GM11168 (cell line): ENCODE results near the gene OR2V1.
"Not testable (repeated sequence)": the region's sequence is repeated elsewhere in the genome, so short reads cannot be mapped to it uniquely, and the experiment has no call there.

Experiments used
- in situ Hi-C: fragments of 300-500 bp; cut with MboI; formaldehyde crosslinking; loops from one replicate; pipeline ENCODE4 v1.12.0; 2022; ENCODE audit warnings: low sequenced_read_pairs; ENCODE audit not compliant: unreplicated experiment

Gene OR2V1, protein sequence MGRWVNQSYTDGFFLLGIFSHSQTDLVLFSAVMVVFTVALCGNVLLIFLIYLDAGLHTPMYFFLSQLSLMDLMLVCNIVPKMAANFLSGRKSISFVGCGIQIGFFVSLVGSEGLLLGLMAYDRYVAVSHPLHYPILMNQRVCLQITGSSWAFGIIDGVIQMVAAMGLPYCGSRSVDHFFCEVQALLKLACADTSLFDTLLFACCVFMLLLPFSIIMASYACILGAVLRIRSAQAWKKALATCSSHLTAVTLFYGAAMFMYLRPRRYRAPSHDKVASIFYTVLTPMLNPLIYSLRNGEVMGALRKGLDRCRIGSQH

DNA sequence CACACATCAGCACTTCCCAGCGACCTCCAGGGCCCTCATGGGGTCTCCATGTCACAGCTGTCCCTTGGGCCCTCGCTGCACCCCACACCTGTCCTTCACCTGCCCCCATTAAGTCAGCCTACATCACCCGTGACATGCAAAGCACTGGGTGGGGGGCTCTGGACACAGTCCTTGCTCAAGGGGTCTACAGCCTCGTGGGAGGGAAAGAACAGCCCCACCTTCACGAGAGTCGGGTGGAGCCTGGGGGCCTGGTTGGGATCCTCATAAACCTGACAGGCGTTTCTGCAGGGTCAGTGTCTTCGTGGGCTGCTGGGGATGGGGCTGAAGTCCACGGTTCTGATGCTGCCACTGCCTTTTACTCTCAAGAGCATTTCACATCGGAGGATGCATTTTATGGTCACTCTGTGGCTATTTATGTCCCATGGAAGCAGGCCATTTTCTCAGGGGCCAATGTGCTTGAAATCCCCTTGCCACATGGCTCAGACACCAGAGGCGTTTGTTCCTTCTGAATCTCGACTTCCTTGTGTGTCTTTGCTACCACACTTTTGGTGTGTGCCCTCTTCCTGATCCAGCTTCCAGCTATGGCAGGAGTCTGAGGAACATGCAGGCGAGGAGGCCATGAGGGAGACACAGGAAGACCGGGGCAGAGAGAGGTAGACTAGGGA, at the start of gene OR2V1:
Gene OR2V1, minus strand, starts transcription at position 338 of the 665 bp plus-strand sequence. CDS start 5,865 bp downstream, outside the sequence.
- in situ Hi-C loops = no loop called here

DNA sequence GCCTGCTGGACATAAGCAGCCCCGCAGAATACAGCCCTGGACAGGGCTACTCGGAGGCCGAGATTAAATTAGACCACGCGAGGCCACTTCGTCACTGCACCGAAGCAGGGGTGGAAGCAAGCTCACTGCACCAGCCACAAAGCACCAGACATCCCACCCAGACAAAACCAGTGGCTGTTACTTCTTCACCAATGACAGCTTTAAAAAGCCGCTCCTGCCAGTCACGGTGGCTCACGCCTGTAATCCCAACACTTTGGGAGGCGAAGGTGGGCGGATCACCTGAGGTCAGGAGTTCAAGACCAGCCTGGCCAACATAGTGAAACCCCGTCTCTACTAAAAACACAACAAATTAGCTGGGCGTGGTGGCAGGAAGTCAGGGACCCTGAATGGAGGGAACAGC, 46.6 kb upstream of the OR2V1 start:
- in situ Hi-C loops = not testable (repeated sequence)

DNA sequence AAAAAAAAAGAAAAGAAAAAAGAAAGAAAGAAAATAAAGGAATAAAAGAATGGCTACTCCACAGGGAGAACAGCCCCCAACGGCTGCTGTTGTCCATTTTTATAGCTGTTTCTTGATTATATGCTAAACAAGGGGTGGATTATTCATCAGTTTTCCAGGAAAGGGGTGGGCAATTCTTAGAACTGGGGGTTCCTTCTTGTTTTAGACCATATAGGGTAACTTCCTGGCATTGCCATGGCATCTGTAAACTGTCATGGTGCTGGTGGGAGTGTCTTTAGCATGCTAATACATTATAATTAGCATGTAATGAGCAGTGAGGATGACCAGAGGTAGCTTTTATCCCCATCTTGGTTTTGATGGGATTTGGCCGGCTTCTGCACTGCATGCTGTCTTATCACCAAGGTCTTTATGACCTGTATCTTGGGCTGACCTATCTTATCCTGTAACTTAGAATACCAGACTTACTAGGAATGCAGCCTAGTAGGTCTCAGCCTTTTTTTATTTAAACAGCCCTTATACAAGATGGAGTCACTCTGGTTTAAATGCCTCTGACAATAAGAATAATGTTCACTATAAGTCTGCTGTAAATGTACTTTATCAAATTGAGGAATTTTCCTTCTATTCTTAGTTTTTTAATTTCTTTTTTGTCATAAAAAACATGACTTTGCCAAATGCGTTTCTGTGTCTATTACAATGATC, 45.4 kb upstream of the OR2V1 start:
- in situ Hi-C loops = no loop called here

DNA sequence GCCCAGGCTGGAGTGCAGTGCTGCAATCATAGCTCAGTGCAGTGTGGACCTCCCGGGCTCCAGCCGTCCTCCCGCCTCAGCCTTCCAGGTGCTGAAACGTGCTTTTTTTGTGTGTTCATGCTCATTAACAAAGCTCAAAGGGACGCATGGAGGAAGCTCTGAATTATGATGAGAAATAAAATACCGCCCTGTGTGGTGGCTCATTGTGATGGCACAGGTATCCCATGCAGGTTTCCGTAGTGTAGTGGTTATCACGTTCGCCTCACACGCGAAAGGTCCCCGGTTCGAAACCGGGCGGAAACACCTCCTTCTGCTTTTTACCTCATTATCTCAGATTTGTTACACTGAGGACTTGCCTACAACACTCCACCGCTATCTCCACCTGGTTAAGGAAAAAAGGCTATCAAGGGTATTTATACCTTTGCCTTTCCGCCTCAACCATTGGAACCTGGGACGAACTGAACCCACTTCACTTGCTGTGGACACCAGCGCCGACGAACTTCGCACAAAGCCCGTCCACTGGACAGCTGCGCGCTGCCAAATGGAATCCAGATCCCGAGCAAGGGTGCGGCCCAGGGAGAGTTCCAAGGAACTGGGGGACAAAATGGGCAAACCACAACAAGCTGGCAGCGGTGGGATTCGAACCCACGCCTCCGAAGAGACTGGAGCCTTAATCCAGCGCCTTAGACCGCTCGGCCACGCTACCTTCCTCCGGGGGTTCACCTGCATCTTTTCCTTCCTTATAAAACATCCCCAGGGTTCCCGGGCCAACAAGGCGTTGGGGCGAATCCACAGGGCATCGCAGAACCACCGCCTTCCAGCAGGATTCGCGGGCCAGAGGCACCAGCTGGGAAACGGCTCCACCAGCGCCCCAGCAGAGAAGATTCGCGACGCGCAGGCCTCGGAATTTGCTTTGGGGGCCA, 42.7 kb upstream of the OR2V1 start:
- in situ Hi-C loops = loop anchor here (5.0 kb wide), 1 partner anchor 49 kb away; the partner anchor contains the start of gene TRIM41

DNA sequence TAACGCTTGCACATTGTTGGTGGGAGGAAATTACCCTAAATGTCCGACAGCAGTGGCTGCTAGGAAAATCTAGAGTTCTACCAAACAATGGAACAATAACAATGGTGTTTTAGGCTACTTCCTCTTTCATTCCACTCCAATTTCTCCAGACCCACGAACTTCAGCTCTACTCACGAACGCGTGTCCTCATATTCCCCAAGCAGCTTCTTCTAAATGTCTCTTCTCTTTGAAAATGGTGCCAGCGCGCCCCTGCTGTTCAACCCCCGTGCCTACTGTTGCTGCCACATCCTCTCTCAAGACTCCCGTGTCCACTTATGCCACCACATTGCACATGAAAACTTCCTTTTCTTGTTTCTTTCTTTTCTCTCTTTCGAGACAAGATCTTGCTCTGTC, 42.1 kb upstream of the OR2V1 start:
- in situ Hi-C loops = loop anchor here (5.0 kb wide), 1 partner anchor 49 kb away; the partner anchor contains the start of gene TRIM41

DNA sequence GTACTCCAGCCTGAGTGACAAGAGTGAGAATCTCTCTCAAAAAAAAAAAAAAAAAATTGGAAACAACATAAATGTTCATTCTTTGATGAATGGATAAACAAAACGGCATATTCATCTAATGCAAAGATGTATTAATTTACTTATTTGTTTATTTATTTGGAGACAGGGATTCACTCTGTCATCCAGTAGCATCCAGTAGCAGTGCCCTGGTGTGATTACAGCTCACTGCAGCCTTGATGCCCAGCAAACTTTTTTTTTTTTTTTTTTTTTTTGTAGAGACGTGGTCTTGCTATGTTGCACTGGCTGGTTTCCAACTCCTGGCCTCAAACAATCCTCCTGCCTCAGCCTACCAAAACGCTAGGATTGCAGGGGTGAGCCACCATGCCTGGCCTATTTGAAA, 40.8 kb upstream of the OR2V1 start:
- in situ Hi-C loops = loop anchor here (5.0 kb wide), 1 partner anchor 51 kb away; the partner anchor contains the start of gene TRIM41

GRCh38 chr5:181170996-181171395, 40.0 kb upstream of the OR2V1 start:
- in situ Hi-C loops = loop anchor here (5.0 kb wide), 1 partner anchor 51 kb away; the partner anchor contains the start of gene TRIM41

DNA sequence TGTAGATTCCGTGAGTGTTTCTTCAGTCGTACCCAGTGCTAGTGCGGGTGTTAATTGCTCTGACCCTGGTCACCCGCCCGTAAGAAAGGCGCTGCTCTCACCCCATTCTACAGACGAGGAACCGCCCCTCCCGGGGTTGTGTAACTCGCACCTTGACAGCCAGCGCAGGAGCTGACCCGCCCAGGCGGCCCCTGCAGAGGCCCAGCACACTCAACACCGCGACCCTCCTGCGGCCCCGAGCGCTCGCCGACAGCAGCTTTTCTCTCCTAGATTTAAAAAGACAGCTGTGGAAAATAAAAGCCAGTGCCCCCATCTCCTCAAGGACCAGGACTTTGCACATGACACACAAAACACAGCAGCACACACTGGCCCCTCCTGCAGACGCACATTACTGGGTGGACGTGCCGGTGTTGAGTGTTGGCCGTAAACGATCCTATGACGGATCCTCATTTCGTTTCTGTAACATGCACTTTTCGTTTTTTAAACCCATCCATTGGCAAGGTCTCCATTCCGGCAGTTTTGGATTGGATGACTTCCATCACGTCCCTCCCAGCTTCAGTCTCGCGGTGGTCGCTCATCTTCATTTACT, 39.4 kb upstream of the OR2V1 start:
- in situ Hi-C loops = loop anchor here (5.0 kb wide), 1 partner anchor 52 kb away; the partner anchor contains the start of gene TRIM41

GRCh38 chr5:181169459-181170236, 38.7 kb upstream of the OR2V1 start:
- in situ Hi-C loops = loop anchor here (5.0 kb wide), 1 partner anchor 53 kb away; the partner anchor contains the start of gene TRIM41

DNA sequence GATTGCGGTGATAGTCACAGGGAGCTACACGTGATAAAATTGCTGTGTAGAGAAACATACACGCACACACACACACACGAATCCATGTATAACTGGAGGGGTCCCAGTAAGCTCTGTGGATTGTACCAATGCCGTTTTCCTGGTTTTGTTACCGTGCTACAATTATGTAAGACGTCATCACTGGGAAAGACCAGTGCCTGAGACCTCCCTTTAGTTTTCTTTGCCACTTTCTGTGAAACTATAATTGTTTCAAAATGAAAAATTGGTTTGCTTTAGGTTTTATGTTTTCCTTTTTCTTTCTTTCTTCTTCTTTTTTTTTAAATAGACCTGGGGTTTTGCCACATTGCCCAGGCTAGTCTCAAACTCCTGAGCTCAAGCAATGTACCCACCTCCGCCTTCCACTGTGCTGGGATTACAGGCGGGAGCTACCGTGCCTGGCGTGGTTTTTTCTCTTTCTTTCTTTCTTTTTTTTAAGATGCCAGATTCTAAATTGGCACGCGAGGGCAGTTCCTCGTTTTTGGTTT, 37.7 kb upstream of the OR2V1 start:
- in situ Hi-C loops = no loop called here

DNA sequence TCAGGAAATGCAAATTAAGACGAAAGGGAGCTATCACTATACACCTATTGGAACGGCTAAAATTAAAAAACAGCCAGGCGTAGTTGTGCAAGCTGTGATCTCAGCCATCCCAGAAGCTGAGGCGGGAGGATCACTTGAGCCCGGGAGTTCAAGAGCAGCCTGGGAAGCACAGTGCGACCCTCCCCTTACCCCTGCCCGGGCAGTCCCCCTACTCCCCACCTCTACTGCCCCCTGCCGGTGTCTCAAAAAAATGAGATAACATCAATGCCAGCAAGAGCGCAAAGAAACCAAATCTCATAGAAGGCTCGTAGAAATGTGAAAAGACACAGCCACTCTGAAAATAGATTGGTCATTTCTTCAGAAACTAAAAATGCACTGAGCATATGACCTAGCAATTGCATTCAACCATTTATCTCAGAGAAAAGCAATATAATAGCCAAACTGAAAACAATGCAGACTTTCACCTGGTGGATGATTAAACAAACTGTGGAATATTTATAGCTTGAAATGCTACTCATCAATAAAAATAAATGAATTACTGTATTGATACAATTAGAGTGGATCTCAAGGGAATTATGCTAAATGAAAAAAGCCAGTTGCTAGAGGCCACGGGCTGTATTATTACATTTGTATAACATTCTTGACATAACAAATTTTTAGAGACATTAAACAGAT, 37.0 kb upstream of the OR2V1 start:
- in situ Hi-C loops = no loop called here

- in situ Hi-C loops = no loop called here
These were observed 36.1 kb upstream of the OR2V1 start for GRCh38 chr5:181166812-181167733.

DNA sequence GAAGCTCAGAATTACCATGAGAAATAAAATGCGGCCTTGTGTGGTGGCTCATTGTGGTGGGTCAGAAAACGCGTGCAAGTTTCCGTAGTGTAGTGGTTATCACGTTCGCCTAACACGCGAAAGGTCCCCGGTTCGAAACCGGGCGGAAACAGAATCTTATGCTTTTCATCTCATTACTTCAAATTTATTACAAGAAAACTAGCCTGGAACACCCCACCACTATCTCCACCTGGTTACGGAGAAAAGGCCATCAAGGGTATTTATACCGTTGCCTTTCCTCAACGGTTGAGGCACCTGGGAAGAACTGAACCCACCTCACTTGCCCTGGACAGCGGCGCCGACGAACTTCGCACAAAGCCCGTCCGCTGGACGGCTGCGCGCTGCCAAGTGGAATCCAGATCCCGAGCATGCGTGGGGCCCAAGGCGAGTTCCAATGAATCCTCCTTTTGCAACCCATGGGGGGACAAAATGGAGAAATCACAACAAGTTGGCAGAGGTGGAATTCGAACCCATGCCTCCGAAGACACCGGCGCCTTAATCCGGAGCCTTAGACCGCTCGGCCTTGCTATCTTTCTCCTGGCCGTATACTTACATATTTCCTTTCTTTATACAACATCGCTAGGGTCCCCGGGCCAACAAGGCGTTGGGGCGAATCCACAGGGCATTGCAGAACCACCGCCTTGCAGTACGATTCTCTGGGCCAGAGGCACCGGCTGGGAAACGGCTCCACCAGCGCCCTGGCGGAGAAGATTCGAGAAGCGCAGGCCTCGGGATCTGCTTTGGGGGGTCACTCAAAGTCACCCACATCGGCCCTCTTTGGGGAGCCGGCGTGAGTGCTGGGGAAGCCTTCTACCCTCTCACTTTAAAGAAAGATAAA, 33.3 kb upstream of the OR2V1 start:
- in situ Hi-C loops = no loop called here

- in situ Hi-C loops = no loop called here
These were observed 32.6 kb upstream of the OR2V1 start for GRCh38 chr5:181163487-181164075.

GRCh38 chr5:181161534-181162175, 30.7 kb upstream of the OR2V1 start:
- in situ Hi-C loops = no loop called here
